H1 (cell line): ENCODE data around the gene SLC22A14.

Experiments used
- BACH1 ChIP-seq: IDR thresholded peaks from 2 replicates; pipeline ENCODE4 v1.6.1; 2012; ENCODE audit warnings: low read length, improper control_type of control experiment
- CHD1 ChIP-seq: IDR thresholded peaks from 2 replicates; pipeline ENCODE4 v1.6.1; 2012; ENCODE audit warnings: low read depth, low read length, improper control_type of control experiment
- CHD2 ChIP-seq: IDR thresholded peaks from 2 replicates; pipeline ENCODE4 v1.6.1; 2012; ENCODE audit warnings: low read length, improper control_type of control experiment
- NRF1 ChIP-seq: IDR thresholded peaks from 2 replicates; pipeline ENCODE4 v1.6.1; 2011; ENCODE audit warnings: mild to moderate bottlenecking, low read depth, low read length, improper control_type of control experiment
- POLR2AphosphoS5 ChIP-seq: IDR thresholded peaks from 2 replicates; pipeline ENCODE4 v1.6.1; 2011; ENCODE audit warnings: low read depth, low read length
- TAF7 ChIP-seq: optimal IDR thresholded peaks from 2 replicates; pipeline ENCODE3; 2011; ENCODE audit warnings: low read depth, mild to moderate bottlenecking, inconsistent platforms, low read length, moderate library complexity, borderline replicate concordance
- TF ChIP-seq, protein P1 (sequence below), 3 experiments: IDR thresholded peaks; 1 replicate in 2 of 3; 2 replicates in 1 of 3; pipeline versions ENCODE4 v1.5.1 to v1.6.1; 2011; ENCODE audit warnings: low read length in 3 of 3, mild to moderate bottlenecking in 3 of 3, inconsistent platforms in 2 of 3, low read depth in 1 of 3, moderate library complexity in 1 of 3; ENCODE audit not compliant: insufficient read depth in 1 of 3; ENCODE audit errors: control extremely low read depth in 1 of 3

GRCh38 chr3:38314112-38314763 lies 32.1 kb downstream of the SLC22A14 start:
- TF ChIP-seq CHD2 (no peak), NRF1 (no peak), POLR2AphosphoS5 (no peak), CHD1 (no peak), BACH1 (no peak), TAF7 (no peak)
- TF ChIP-seq, protein P1, sequence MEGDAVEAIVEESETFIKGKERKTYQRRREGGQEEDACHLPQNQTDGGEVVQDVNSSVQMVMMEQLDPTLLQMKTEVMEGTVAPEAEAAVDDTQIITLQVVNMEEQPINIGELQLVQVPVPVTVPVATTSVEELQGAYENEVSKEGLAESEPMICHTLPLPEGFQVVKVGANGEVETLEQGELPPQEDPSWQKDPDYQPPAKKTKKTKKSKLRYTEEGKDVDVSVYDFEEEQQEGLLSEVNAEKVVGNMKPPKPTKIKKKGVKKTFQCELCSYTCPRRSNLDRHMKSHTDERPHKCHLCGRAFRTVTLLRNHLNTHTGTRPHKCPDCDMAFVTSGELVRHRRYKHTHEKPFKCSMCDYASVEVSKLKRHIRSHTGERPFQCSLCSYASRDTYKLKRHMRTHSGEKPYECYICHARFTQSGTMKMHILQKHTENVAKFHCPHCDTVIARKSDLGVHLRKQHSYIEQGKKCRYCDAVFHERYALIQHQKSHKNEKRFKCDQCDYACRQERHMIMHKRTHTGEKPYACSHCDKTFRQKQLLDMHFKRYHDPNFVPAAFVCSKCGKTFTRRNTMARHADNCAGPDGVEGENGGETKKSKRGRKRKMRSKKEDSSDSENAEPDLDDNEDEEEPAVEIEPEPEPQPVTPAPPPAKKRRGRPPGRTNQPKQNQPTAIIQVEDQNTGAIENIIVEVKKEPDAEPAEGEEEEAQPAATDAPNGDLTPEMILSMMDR (IDR thresholded peaks at IDR 0.05; ENCODE audit: control extremely low read depth in 1 of 3, insufficient read depth in 1 of 3, low read depth in 1 of 3, low read length in 3 of 3), result no peak
